ENCODE results near the gene RAPGEF4.
A peak's percentile ranks its signal among the peaks of the same experiment; 100 is the strongest.

RAPGEF4 gene

GRCh38 chr2:172964511-172965139, 229.0 kb downstream of the RAPGEF4 start:
- no peak for DNase-seq (ENCODE audit: low read depth in 1 of 2, low spot score in 1 of 2)

- DNase-seq (ENCODE audit: low read depth in 1 of 2, low spot score in 1 of 2): no peak
Measured at GRCh38 chr2:172965433-172966212, 230.0 kb downstream of the RAPGEF4 start.

- DNase-seq (ENCODE audit: low read depth in 1 of 2, low spot score in 1 of 2): no peak
Measured at GRCh38 chr2:172967036-172967982, 231.7 kb downstream of the RAPGEF4 start.

DNA sequence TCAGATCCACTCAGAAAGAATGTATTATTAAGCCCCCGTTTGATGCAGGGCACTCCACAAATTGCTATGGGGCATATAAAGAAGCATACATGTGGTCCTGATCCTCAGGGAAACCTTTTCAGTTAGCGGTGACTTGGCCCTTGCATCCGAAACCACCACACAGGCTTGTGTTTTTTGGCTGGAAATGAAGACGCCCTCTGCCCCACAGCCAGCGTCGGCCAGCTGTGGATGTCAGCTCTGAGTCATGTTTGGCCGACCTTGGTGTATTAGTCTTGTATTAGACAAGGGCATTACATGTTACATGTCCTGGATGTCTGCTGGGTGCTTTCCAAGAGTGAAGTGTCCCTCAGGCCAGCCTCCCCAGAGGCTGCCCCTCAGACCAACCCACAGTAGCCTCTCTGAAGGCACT, 232.4 kb downstream of the RAPGEF4 start:
- no peak for DNase-seq (ENCODE audit: low read depth in 1 of 2, low spot score in 1 of 2)

GRCh38 chr2:172969166-172969565, 233.5 kb downstream of the RAPGEF4 start:
- DNase-seq (ENCODE audit: low read depth in 1 of 2, low spot score in 1 of 2): no peak

DNA sequence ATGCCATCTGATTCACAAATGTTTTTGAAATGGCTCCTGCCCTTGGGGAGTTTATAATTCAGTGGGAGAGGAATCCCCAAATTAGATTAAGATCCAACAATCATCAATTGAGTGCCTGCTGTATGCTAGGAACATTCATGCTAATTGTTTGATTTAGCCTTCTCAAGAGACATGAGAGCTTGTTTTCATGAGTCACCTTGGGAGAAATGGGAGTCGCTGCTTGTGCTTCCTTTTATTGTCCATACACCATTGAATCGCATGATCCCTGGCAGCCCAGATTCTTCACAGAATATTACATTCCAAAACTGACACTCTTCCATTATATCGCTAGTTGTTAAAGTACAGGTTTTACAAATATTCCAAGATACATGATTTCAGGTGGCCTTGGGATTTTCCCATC, 234.0 kb downstream of the RAPGEF4 start:
- DNase-seq (ENCODE audit: low read depth in 1 of 2, low spot score in 1 of 2): no peak

GRCh38 chr2:172970660-172971059, 235.0 kb downstream of the RAPGEF4 start:
- DNase-seq (ENCODE audit: low read depth in 1 of 2, low spot score in 1 of 2): peak in 1 of 2 donors; percentile 22

DNA sequence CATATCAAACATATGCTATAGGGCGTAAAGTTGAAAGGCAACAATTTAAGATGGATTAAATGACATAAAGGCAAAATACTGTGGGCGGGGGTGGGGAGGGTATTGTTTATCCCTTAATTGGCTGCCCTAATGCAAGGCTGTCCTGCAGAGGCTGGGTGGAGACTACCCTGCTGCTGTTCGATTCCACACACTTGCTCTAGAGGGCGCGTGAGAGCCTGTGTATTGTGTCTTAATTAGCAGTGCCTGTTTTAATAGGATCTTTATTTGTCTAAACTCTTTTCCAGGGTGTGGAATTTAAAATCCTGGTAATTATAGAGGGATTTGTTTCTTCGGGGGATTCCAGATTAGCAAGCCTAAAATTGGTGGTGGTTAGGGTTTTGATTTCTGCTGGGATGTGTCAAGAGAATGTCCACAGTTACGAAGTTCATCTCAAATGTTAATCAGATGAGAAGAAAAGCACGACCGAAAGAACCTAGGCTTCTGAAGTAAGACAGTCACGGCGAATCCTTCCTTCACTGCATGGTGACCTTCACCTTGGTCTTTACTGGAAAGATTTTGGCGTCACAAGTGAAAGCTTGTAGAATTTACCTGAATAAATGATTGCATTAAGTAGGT, 236.5 kb downstream of the RAPGEF4 start:
- DNase-seq (ENCODE audit: low read depth in 1 of 2, low spot score in 1 of 2): peak in 1 of 2 donors; percentile 40

DNA sequence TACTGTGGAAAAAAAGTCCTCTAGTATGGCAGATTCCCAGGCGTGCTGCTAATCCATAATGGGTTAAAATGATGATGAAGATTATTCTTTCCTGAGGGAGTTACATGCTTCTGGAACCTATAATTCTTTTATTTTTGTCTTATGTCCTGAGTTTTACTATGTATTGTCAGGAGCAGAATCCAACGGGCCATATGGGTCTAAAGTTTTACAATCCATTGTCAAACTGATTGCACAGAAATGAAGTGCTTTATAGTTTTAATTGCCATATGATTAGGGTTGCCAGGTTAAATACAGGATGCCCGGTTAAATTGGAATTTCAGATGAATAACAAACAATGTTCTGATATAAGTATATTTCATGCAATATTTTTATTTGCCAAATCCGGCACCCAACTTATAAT, 239.1 kb downstream of the RAPGEF4 start:
- DNase-seq (ENCODE audit: low read depth in 1 of 2, low spot score in 1 of 2): no peak

DNA sequence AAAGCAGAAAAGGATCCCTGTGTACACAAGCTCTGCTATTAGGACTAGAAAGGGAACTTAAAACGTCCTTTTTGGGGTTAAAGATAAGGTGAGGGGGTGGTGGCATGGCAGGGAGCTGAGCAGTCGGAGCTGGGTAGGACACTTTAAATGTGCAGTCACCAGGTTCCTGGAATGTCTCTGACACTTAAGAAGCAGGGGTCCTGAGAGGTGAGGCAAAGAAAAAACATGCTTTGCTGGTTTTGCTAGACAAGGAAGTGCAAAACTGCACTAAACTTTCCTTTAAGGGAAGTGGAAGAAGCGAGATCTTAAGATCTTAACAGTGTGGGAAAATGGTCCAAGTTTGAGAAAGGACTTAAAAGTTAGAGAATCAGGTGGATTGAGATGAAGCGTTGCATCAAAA, 240.5 kb downstream of the RAPGEF4 start:
- no peak for DNase-seq (ENCODE audit: low read depth in 1 of 2, low spot score in 1 of 2)

GRCh38 chr2:172976816-172977215, 241.2 kb downstream of the RAPGEF4 start:
- no peak for DNase-seq (ENCODE audit: low read depth in 1 of 2, low spot score in 1 of 2)

DNA sequence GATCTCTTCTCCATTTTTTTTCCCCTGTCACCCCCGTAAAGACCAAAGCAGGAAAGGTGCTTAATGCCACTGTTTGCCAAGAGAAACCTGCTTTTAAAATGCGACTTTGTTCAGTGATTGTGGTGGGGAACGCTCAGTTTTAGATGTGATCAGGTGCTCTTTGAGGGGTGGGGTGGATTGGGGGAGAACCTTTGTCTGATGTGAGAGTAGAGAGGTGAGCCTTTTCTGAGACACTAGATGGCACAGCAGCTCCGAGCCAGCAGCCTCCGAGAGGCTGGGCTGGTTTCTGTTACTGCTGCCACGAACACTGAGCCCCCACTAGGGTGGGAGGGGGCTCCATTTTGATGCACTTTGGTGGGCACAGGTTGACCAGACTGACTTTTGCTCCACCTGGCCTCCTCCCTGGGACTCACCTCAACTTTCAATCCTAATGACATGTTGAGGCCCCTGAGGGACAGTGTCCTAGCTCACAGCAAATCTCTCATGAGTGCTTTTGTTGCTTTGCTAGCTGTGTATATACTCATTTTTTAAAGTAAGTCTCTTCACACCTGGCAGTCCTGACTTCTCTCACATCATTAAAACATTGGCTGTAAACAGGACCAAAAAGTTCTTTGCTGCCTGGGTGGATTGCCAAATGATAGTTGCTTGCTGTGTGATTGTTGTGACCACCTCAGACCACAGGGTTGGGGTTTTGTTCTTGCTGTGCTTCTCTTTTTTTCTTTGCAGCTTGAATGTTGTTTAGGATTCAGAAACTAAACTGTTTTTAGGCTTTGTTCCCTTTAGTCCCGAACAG, 241.8 kb downstream of the RAPGEF4 start:
- DNase-seq (ENCODE audit: low read depth in 1 of 2, low spot score in 1 of 2): no peak

GRCh38 chr2:172978063-172978383, 242.4 kb downstream of the RAPGEF4 start:
- DNase-seq (ENCODE audit: low read depth in 1 of 2, low spot score in 1 of 2): no peak

DNA sequence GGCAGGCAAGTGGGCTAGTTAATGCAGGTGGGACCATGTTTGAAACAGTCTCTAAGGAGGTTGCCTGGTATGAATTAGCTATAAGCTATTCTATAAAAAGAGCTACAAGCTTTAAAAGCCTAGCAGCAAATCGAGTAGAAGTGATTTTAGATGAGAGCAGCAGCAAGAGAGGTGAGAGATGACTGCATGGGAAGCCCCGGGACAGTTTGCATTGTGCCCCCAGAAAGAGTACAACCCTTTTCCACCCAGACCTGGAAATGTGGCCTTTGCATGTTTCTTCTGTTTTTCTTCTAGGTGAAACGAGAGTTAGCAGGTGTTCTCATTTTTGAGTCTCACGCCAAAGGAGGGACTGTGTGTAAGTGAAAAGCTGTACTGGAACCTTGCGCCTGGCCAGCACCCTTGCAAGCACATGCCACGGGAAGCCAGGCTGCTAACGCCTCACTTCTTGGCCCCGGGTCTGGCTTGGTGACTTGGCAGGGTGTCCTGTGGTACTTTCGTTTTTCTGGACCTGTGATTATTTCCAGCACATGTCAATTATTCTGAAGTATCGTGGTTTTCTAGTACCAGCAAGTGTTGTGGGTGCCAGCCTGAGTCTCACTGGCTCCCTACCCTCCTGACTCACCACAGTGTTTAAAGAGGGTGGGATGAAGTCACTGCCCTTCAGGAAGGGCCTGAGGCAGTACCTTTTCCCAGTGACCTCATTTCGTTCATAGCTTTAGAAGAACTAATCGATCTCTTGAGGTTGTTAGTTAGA, 249.7 kb downstream of the RAPGEF4 start:
- no peak for DNase-seq (ENCODE audit: low read depth in 1 of 2, low spot score in 1 of 2)

GRCh38 chr2:172986040-172986439, 250.4 kb downstream of the RAPGEF4 start:
- DNase-seq (ENCODE audit: low read depth in 1 of 2, low spot score in 1 of 2): no peak

- no peak for DNase-seq (ENCODE audit: low read depth in 1 of 2, low spot score in 1 of 2)
Measured at GRCh38 chr2:172988728-172989127, 253.1 kb downstream of the RAPGEF4 start.

DNA sequence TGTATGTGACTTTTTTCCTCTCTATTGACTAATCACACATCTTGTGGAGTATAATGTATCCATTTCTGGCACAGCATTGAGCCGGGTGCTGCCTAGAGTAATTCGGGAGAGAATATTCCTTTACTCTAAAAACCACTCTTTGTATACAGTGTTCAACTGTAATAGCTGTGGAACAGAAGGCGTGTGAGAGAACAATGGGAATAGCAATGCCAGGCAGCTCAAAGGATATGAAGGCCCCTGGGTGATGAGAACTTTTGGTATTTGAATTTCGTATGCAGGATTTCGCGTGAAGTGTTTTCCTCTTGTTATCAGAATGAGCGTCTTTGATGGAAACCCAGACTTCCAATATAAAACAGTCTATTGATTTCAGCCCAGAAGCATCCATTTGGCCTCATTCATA, 255.4 kb downstream of the RAPGEF4 start:
- DNase-seq (ENCODE audit: low read depth in 1 of 2, low spot score in 1 of 2): no peak

DNA sequence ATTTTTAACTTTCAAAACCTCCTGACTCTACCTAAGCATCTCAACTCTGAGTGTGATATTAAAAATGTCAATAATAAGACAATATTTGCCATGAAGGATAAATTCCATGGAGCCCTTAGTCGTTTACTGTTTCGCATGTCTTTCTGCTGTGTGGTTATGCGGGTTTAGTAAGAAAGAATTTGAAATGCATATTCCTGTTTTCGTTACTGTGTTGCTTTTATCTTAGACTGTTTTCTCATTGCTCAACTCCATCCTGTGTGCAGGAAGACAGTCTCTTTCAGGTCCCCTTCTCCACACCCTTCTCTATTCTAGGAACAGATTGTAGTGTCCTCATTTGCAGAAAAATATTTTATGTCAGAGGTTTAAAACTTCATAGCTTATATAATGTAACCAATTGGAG, 257.5 kb downstream of the RAPGEF4 start:
- no peak for DNase-seq (ENCODE audit: low read depth in 1 of 2, low spot score in 1 of 2)

GRCh38 chr2:172993931-172994717, 258.5 kb downstream of the RAPGEF4 start:
- DNase-seq (ENCODE audit: low read depth in 1 of 2, low spot score in 1 of 2): no peak
